Measurements from ENCODE around the gene ZNF672. TPM values are rescaled to one million over a fixed set of nuclear protein-coding genes. Genes with fewer than 3 reads are reported as not detected.

The ZNF672 gene
- total and polyA plus RNA-seq, 2 of the 13 experiments (the other 11 are each of a cell fraction or from before 2014, with no cell fraction given) = 17.2 to 22.9 TPM

DNA sequence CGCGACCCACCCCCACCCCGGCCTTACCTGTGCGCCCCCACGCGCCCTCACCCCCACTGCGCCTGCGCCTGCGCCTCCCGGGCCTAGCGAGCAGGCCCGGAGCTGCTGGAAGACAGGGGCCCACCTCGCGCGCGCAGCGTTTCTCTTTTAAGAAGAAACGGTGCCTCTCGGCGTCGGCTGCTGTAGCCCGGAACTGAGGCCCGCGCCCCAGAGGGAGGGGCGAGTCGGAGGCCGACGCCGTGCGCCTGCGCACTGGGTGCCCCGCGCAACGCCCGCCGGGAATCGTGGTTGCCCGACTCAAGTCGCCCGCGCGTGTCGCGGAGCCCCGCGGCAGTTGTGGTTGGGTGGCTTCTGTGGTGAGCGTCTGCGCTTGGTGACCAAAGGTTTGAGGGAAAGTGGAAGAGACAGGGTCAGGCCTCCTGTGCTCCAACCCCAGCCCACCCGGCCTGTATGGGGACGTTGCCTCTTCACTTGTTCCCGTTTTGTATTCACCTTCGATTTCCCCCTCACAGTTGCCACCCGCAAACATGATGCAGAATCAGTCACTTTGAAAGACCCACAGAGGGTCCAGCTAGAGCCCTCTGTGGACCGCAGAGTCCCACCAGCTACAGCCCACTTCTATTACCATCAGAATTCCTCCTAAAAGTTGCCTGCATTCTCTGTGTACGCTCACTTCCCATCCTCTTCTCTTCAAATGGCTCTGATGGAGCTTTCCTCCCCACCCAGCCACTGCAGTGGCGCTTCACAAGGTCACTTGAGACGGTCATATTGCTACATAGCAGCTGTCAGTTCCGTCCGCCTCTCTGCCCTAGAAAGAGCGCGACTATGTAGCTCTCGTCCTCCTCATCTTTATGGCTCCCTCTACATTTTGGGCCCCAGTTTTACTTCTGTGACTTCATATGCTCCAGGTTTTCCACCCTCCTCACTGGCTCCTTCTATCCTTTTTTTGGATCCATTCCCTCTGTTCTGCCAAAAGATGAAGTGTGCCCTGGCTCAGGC lies 21.2 kb downstream of the ZNF672 start, which contains the start of gene ZNF692 (continued):
- TF ChIP-seq ATF7 (IDR thresholded peaks at IDR 0.05) = no peak
- no peak for TF ChIP-seq ATF7 (CRISPR knock-in tag; IDR thresholded peaks at IDR 0.05)
- TF ChIP-seq, protein P1, sequence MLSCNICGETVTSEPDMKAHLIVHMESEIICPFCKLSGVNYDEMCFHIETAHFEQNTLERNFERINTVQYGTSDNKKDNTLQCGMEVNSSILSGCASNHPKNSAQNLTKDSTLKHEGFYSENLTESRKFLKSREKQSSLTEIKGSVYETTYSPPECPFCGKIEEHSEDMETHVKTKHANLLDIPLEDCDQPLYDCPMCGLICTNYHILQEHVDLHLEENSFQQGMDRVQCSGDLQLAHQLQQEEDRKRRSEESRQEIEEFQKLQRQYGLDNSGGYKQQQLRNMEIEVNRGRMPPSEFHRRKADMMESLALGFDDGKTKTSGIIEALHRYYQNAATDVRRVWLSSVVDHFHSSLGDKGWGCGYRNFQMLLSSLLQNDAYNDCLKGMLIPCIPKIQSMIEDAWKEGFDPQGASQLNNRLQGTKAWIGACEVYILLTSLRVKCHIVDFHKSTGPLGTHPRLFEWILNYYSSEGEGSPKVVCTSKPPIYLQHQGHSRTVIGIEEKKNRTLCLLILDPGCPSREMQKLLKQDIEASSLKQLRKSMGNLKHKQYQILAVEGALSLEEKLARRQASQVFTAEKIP (CRISPR knock-in tag; IDR thresholded peaks at IDR 0.05; ENCODE audit: borderline replicate concordance) = no peak
- TF ChIP-seq POLR2AphosphoS2 (IDR thresholded peaks at IDR 0.05; ENCODE audit: low read depth, low read length) = no peak
- TF ChIP-seq PRPF4 (IDR thresholded peaks at IDR 0.05; ENCODE audit: low read depth, low read length, poor library complexity, severe bottlenecking) = no peak
- TF ChIP-seq ZNF530 (CRISPR knock-in tag; IDR thresholded peaks at IDR 0.05; ENCODE audit: low read depth) = no peak
- TF ChIP-seq POGZ (CRISPR knock-in tag; IDR thresholded peaks at IDR 0.05) = peak; percentile 14; the same call in 1 of the 2 replicates
- TF ChIP-seq GFI1 (CRISPR knock-in tag; IDR thresholded peaks at IDR 0.05; ENCODE audit: borderline replicate concordance) = no peak
- peak; percentile 56; the same call in 1 of the 2 replicates for TF ChIP-seq SMYD3 (CRISPR knock-in tag; IDR thresholded peaks at IDR 0.05)
- peak; percentile 44; the same call in 1 of the 2 replicates for TF ChIP-seq SP4 (CRISPR knock-in tag; IDR thresholded peaks at IDR 0.05)
- no peak for TF ChIP-seq SP1 (IDR thresholded peaks at IDR 0.05)
- TF ChIP-seq SP1 (CRISPR knock-in tag; IDR thresholded peaks at IDR 0.05) = no peak
- TF ChIP-seq ZNF616 (CRISPR knock-in tag; IDR thresholded peaks at IDR 0.05; ENCODE audit: low read depth) = no peak
- no peak for TF ChIP-seq SRSF4 (IDR thresholded peaks at IDR 0.05; ENCODE audit: low read depth, low read length, poor library complexity, severe bottlenecking)
- TF ChIP-seq, protein P2, sequence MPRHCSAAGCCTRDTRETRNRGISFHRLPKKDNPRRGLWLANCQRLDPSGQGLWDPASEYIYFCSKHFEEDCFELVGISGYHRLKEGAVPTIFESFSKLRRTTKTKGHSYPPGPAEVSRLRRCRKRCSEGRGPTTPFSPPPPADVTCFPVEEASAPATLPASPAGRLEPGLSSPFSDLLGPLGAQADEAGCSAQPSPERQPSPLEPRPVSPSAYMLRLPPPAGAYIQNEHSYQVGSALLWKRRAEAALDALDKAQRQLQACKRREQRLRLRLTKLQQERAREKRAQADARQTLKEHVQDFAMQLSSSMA (CRISPR knock-in tag; IDR thresholded peaks at IDR 0.05) = no peak; the same call in 1 of the 2 replicates
- no peak for TF ChIP-seq ZNF841 (CRISPR knock-in tag; IDR thresholded peaks at IDR 0.05; ENCODE audit: borderline replicate concordance)
- no peak for TF ChIP-seq MTF2 (CRISPR knock-in tag; IDR thresholded peaks at IDR 0.05; ENCODE audit: borderline replicate concordance)
- TF ChIP-seq TCF7 (IDR thresholded peaks at IDR 0.05; ENCODE audit: low read depth) = no peak
- TF ChIP-seq PPARG (CRISPR knock-in tag; conservative IDR thresholded peaks at IDR 0.05) = no peak
- no peak for TF ChIP-seq CCAR2 (optimal IDR thresholded peaks at IDR 0.05; ENCODE audit: low read depth, low read length)
- TF ChIP-seq MLLT10 (CRISPR knock-in tag; IDR thresholded peaks at IDR 0.05) = no peak
- TF ChIP-seq, protein P3, sequence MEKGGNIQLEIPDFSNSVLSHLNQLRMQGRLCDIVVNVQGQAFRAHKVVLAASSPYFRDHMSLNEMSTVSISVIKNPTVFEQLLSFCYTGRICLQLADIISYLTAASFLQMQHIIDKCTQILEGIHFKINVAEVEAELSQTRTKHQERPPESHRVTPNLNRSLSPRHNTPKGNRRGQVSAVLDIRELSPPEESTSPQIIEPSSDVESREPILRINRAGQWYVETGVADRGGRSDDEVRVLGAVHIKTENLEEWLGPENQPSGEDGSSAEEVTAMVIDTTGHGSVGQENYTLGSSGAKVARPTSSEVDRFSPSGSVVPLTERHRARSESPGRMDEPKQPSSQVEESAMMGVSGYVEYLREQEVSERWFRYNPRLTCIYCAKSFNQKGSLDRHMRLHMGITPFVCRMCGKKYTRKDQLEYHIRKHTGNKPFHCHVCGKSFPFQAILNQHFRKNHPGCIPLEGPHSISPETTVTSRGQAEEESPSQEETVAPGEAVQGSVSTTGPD (CRISPR knock-in tag; IDR thresholded peaks at IDR 0.05) = no peak
- TF ChIP-seq RAD21 (CRISPR knock-in tag; IDR thresholded peaks at IDR 0.05) = no peak
- TF ChIP-seq NAIF1 (CRISPR knock-in tag; IDR thresholded peaks at IDR 0.05; ENCODE audit: borderline replicate concordance) = no peak

Data from HepG2 (cell line).